NCI-H748 treated with DMSO at 0.1 percent for 48 hours (cell line): ENCODE data around the gene CYTH4.

Experiments
- DNase-seq: peaks from one replicate; lab custom pipeline; 2025; lab: John Stamatoyannopoulos, UW

CYTH4 gene

DNA sequence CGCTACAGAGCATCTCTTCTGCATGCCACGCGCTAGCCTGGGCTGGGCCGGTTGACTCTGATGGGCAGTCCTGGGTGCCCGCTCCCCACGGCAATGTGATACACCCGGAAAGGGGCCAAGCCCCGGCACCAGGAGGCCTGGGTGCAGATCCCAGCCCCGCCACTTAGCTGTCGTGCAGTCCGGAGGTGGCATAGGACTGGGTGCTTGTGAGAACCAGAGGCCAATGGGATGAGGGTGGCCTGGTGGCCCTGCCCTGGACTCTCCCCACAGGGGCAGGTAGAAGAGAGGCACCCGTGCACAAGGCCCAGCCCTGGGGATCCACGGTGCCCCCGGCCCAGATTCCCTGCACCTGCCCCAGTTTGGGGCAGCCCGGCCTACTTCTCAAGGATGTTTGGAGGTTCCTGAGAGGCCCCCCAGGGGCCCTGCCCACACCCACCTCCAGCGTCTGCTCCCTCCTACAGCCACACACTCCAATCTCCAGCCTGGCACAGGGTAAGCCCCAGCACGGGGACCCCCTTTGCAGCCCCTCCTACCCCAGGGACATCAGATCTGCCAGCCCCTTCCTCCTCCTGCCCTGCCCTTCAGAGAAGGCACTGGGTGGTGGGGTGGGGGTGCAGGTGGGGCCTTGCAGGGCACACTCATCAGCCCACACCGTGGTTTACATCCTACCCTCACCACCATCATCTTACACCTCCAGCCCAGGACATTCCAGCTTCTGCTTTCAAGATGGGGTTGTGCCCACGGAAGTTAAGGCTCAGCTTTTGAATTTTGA lies 66.9 kb downstream of the CYTH4 start:
- DNase-seq: no peak

DNA sequence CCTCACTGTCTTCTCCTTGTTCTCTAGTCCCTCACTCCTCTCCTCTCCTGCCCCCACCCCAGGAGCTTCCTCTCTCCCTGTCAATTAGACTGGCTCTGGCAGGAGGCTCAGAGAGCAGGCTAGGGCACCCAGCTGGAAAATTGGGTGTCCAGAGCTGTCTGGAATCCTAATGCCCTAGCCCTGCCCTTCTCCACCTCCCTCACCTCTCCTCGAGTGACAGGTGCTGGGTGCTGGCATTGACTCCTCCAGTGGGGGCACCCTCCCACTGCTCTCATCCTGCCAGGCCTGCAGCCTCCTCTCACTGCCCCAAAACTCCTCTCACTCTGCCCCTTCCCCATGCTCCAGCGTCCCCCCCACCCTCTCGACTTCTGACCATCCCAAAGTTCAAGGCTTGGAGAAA lies 68.9 kb downstream of the CYTH4 start:
- no peak for DNase-seq

DNA sequence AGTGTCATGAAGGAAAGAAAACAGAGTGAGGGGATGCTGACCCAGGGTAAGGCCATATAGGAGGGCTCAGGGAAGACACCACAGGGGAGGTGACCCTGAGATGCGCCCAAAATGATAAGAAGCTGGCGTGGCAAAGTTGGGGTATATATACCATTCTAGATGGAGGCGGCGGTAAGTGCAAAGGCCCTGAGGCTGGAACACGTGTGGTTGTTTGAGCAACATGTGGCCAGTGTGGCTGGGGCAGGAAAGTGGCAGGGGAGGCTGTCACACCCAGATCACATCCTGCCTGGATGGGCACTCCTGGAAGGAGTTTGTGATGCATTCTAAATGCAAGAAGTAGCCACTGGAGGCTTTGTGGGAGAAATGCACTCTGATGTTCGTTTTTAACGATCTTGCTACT lies 70.2 kb downstream of the CYTH4 start:
- DNase-seq: no peak

DNA sequence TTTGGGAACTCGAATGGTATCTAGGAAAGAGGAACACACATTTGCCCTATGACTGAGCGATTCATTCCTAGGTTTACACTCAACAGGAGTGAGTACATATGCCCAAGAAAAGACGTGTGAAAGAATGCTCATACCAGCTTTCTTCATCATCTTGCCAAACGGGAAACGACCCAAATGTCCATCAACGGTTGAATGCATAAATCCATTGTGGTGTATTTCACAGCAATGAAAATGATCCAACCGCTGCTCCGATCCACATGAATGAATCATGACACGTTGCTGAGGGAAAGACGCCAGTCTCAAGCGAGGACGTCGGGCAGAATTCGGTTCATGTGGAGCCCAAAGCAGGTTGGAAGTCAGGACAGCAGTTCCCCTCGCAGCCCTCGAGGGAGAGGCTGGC lies 71.5 kb downstream of the CYTH4 start:
- no peak for DNase-seq

DNA sequence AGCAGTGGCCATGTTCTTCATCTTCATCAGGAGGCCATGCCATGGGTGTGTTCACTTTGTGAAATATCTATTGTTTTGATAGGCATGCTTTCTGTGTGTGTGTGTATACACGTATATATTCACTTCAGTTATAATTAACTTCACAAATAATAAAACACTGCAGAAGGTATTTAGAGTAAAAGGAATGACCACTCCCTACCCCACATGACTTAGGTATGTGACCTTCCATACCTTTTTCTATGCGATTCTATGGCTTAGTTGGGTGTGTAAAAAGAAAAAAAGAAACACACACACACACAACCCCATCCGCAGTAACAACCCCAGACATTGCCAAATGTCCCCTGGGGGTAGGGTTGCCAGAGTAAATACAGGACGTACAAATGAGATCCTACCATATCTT lies 72.0 kb downstream of the CYTH4 start:
- no peak for DNase-seq

DNA sequence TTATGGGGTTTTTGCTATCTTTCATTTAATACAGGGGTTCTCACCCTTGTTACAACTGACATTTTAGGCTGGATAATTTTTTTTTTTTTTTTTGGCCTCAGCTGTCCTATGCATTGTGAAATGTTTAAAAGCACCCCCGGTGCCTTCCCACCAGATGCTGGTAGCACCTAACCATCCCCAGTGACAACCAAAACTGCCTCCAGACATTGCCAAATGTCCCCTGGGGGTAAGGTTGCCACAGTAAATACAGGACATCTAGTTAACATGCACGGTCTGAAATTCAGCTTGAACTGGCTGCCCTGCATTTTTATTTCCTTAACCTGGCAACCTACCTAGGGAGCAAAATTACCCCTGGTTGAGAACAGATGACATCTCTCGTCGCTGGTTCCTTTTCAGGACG lies 72.4 kb downstream of the CYTH4 start:
- DNase-seq: no peak

DNA sequence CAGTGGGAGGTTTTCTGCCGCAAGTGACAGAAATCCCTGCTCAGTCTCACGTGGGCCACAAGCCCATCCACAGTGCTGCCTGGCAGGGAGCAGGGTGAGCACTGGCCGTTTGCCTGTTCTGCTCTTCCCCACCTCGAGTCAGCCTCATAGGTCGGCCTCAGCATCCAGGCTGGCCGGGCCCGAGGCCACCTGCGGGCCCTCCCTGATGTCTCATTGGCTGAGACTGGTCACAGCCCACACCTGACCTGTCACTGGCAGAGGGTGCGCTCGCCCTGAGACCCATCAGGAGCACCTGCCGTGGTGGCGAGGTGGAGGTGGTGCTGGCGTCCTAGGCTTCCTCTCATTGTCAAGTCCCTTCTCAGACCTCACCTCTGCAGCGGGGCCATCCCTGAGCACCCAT lies 72.9 kb downstream of the CYTH4 start:
- no peak for DNase-seq

DNA sequence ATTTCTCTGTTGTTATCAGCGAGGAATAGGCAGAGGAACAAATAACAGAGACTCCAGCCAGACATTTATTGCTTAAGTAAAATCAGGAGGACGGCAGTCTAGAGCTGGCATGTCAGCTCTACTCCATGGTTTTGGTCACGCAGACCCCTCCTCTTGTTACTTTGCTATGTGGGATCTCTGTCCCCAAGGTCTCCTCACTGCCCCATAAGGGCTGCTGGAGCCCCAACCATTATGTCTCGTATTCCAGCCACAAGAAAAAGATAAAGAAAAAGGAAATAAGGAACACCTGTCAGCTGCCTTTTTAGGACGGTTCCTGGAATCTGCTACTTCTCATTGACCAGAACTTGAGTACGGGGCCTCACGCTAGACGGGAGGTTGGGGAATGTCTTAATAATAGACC lies 74.6 kb downstream of the CYTH4 start:
- no peak for DNase-seq

DNA sequence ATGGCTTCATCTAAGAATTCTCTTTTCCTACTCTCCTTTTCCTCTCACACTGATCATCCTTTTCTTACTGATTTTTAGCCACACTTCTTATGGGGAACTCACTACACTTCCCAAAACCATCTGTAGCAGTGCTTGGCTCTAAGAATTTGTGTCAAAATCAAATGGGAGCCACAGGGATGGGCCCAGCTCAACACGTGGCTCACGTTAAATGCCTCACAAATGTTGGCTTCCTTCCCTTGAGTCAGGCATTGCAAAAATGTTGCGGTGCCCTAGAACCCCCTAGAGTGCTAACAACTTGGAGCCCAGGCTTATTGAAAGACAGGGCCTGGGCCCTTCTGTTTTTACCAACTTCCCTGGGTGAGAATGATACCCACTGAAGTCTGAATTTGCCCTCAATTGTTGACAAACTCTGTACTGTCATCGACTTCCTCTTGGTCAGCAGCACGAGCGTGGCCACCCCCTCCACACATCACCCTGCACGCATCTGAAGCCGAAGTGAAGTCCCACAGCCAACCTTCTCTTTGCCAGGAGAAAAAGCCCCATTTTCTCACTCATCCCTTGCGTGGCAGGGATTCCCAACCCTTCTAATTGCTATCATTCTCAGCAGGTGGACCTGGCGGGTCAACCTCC lies 75.3 kb downstream of the CYTH4 start:
- no peak for DNase-seq

DNA sequence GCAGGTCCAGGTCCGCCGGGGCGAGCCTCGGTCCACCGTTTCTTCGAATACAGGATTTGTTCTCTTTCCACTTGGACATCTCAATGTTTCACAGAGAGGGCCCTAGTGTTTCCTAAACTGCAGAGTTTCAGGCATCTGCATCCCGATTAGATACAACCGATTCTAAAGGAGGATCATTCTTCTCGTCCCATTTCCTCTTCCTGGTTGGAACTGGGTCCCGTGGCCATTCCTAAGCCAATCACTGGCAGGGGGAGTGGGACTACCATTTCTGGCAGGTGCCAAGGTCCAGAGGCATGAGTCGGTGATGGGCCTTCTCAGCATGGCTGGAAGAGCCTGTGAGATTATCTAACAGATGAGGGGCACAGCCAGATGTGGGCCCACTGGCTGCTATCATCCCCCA lies 76.1 kb downstream of the CYTH4 start:
- DNase-seq: no peak

DNA sequence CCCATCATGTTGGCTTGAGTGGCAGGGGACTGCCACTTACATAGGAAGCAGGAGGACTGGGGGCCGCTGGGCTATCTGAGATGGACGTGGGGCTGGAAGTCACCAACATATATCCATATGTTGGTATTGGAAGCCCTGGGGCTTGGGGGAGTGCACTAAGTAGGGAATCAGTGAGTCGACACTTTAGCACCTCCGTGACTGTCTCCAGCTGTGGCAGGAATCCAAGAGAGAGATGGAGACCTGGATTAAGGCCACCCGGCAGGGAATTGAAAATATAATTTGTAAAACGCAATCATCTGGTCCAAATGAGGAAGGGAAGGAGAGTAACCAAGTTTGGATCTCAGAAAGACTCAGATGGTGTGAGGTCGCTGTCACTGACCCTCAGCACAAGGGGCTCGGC lies 76.6 kb downstream of the CYTH4 start:
- DNase-seq: no peak

DNA sequence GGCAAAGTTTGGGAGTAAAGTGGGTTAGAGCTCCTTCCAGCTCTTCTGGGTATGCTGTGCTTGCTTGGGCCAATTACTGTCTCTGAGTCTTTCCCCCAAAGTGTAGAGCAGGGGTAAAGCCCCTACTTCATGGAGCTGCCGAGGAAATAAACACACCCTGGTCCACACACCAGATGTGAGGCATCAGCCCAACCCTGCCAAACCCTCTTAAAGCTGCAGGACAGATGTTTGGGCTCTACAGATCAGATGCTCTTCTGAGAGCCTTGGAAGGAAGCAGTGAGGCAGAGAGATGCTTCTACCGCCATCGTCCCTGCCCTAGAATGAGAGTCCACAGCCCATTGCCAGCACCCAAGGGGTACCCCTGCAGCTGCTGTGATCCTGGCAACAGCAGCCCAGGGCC lies 80.3 kb downstream of the CYTH4 start:
- DNase-seq: no peak

DNA sequence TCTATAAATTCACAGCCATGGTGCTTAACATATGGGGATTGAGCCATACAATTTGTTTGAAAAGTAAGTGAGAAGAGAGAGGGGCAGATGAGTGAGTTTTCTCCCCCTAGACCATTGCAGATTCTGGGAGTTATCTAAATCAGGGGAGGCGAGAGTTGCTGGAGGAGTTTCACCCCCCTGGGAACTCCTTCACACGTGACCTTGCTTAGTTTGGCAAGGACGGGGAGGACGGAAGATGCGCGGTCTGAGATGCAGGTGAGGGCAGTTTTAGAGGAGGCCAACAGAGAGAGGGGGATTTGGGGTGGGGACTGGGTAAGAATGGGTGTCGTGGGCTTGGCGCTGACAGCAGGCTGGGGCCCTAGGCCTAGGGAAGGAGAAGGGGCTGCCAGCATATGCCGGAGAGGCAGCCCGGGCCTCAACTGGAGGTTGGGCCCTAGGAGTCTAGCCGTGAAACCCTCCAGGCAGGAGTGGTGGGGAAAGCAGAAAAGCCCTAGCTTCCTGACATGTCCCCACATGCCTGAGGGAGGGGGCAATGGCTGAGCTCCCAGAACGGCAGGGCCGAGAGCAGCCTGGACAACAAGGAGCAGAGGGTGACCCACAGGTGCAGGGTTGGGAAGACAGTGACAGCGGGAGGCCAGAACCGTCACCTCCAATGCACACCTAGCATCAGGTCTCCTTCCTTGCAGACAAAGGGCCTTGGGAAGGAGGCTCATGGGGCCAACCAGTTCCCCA lies 81.1 kb downstream of the CYTH4 start:
- no peak for DNase-seq
